Ascending aorta (tissue), 2 donors: ENCODE results near the gene SYNPO. TPM values are rescaled to one million over a fixed set of nuclear protein-coding genes. Genes with fewer than 3 reads are reported as not detected.

Source experiments
- DNase-seq, 2 donors: peaks; one replicate each; pipeline ENCODE4 v3.0.0-alpha.2; 2019; ENCODE audit warnings: low spot score in 2 of 2
- H3K27ac ChIP-seq, 2 donors: fragments of 200-600 bp; sonication (generic); one replicate each; pipeline ENCODE4 v1.5.1; 2016 to 2017; ENCODE audit warnings: mild to moderate bottlenecking in 1 of 2
- H3K27me3 ChIP-seq: fragments of 200-600 bp; sonication (generic); one replicate; pipeline ENCODE4 v1.5.1; 2017
- H3K36me3 ChIP-seq, 2 donors: fragments of 200-600 bp; sonication (generic); one replicate each; pipeline ENCODE4 v1.5.1; 2016
- H3K4me1 ChIP-seq, 2 donors: fragments of 200-600 bp; sonication (generic); one replicate each; pipeline ENCODE4 v1.5.1; 2016 to 2017; ENCODE audit warnings: mild to moderate bottlenecking in 1 of 2
- H3K4me3 ChIP-seq, 2 donors: fragments of 200-600 bp; sonication (generic); one replicate each; pipeline ENCODE4 v1.5.1; 2016 to 2017; ENCODE audit warnings: mild to moderate bottlenecking in 1 of 2
- H3K9me3 ChIP-seq, 2 donors: fragments of 200-600 bp; sonication (generic); one replicate each; pipeline ENCODE4 v1.5.1; 2016
- CTCF ChIP-seq, 3 experiments: fragments of 200-600 bp in 2 of 3; fragments of 450-650 bp in 1 of 3; sonication (generic) in 2 of 3; IDR thresholded peaks; one replicate each; pipeline ENCODE4 v1.5.1; 2016 to 2019; ENCODE audit warnings: antibody characterized with exemption in 3 of 3, mild to moderate bottlenecking in 1 of 3, moderate library complexity in 1 of 3
- intact Hi-C: fragments of 100-400 bp; cut with DNase I; formaldehyde crosslinking; loops from one replicate; pipeline ENCODE4 v1.15.1; 2023
- total RNA-seq: library from RNA; depleted of rRNA; stranded (reverse); fragments of >200 nt; gene quantifications from one replicate; pipeline ENCODE4 v1.1.0, GENCODE V29; 2016

The SYNPO gene
- total RNA-seq, 1 donor from 2014 or later, result 128 TPM

GRCh38 chr5:150671509-150672236 lies 31.2 kb downstream of the SYNPO start:
- intact Hi-C loops, result no loop called here
- peak overlapping the region; percentile 88 to 95 for H3K27ac ChIP-seq

GRCh38 chr5:150672237-150672883 lies 31.9 kb downstream of the SYNPO start:
- Histone ChIP-seq H3K4me3 (peak overlapping the region; percentile 52 to 64), H3K27me3 (no peaks in the 10 kb centered on the region), H3K9me3 (no peaks in the 10 kb centered on the region), H3K36me3 (no peaks in the 10 kb centered on the region), H3K4me1 (peaks cover 34 to 43% of the 10 kb centered on the region in 2 donors), H3K27ac (peak overlapping the region; percentile 88 to 95)
- intact Hi-C loops, result no loop called here
- no peak for TF ChIP-seq CTCF (IDR thresholded peaks at IDR 0.05)
- no peak for DNase-seq

More at GRCh38 chr5:150671509-150672236, 31.2 kb downstream of the SYNPO start:
- Histone ChIP-seq H3K36me3 (no peaks in the 10 kb centered on the region), H3K9me3 (no peaks in the 10 kb centered on the region), H3K4me3 (peak overlapping the region; percentile 52 to 64), H3K4me1 (peaks cover 34 to 43% of the 10 kb centered on the region in 2 donors), H3K27me3 (no peaks in the 10 kb centered on the region)
- DNase-seq, result no peak
- TF ChIP-seq CTCF (IDR thresholded peaks at IDR 0.05), result no peak

- H3K4me3 ChIP-seq, result peak overlapping the region; percentile 52 to 64
- DNase-seq, result no peak
- no peak for TF ChIP-seq CTCF (IDR thresholded peaks at IDR 0.05)
- intact Hi-C loops, result no loop called here
- peaks cover 34 to 43% of the 10 kb centered on the region in 2 donors for H3K4me1 ChIP-seq
- peak overlapping the region; percentile 88 to 95 for H3K27ac ChIP-seq
- no peaks in the 10 kb centered on the region for H3K9me3 ChIP-seq
- no peaks in the 10 kb centered on the region for H3K36me3 ChIP-seq
- no peaks in the 10 kb centered on the region for H3K27me3 ChIP-seq
These were observed 32.4 kb downstream of the SYNPO start for GRCh38 chr5:150672884-150673275.

GRCh38 chr5:150674341-150674821 lies 33.9 kb downstream of the SYNPO start:
- no peaks in the 10 kb centered on the region for H3K36me3 ChIP-seq
- no peaks in the 10 kb centered on the region for H3K9me3 ChIP-seq
- H3K27me3 ChIP-seq, result no peaks in the 10 kb centered on the region
- H3K4me3 ChIP-seq, result no peak overlapping the region
- peak overlapping the region; percentile 88 to 95 for H3K27ac ChIP-seq
- intact Hi-C loops, result no loop called here
- H3K4me1 ChIP-seq, result peaks cover 34 to 43% of the 10 kb centered on the region in 2 donors
- no peak for TF ChIP-seq CTCF (IDR thresholded peaks at IDR 0.05)
- DNase-seq, result no peak

GRCh38 chr5:150675069-150675468 lies 34.6 kb downstream of the SYNPO start:
- no peaks in the 10 kb centered on the region for H3K27me3 ChIP-seq
- no peak for DNase-seq
- H3K4me1 ChIP-seq, result peaks cover 34 to 43% of the 10 kb centered on the region in 2 donors
- H3K27ac ChIP-seq, result peak overlapping the region; percentile 88 to 95
- H3K36me3 ChIP-seq, result no peaks in the 10 kb centered on the region
- TF ChIP-seq CTCF (IDR thresholded peaks at IDR 0.05), result no peak
- intact Hi-C loops, result no loop called here
- no peak overlapping the region for H3K4me3 ChIP-seq
- H3K9me3 ChIP-seq, result no peaks in the 10 kb centered on the region
